GM18508 (cell line): ENCODE results near the gene LHX2.
"Not testable (repeated sequence)": the region's sequence is repeated elsewhere in the genome, so short reads cannot be mapped to it uniquely, and the experiment has no call there.

Experiments used
- ATAC-seq: cut with Tn5 transposase; IDR thresholded peaks from one replicate; pipeline ENCODE4 v1.9.1; 2021; ENCODE audit warnings: moderate number of reproducible peaks; ENCODE audit not compliant: insufficient read depth, unreplicated experiment

Gene LHX2, protein sequence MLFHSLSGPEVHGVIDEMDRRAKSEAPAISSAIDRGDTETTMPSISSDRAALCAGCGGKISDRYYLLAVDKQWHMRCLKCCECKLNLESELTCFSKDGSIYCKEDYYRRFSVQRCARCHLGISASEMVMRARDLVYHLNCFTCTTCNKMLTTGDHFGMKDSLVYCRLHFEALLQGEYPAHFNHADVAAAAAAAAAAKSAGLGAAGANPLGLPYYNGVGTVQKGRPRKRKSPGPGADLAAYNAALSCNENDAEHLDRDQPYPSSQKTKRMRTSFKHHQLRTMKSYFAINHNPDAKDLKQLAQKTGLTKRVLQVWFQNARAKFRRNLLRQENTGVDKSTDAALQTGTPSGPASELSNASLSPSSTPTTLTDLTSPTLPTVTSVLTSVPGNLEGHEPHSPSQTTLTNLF

DNA sequence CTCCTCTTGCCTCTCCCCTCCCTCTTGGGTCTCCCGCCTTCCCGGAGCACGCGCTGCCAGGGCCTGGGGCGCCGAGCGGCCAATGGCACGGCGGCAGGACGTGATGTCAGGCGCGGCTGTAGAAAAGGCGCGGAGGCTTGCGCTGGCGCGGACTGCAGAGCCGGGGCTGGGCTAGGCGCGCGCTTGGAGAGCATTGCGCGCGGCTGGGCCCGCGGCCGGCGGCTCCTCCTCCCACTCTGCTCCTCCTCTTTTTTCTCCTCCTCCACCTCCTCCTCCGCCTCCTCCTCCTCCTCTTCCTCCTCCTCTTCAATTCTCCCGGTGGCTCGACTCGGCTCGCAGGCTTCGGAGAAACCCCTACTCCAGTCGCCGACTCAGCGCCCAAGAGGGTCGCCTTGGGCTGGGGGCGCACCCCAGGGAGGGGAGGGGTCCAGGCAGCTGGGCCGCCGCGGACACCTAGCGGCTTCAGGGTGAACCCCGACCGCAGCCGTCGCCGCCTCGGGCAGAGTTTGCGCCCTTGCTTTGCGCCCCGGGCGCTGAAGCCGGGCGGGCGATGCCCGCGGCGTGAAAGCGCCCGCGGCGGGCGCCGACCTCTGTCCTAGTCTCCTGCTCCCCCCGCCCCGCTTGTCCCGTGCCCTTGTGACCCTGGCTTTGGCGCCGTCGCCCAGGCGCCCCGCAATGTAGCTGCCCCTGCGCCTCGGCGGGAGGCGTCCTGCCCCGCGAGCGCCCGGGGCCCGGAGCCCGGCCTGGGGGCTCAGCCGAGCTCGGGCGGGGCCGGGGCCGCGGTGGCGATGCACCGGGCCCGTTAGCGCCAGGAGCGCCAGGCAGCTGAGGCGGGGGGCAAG is at the start of gene LHX2:
Gene LHX2, plus strand, starts transcription at position 309 of the 842 bp plus-strand sequence. CDS start 581 bp downstream, outside the sequence.
- ATAC-seq: no peak

DNA sequence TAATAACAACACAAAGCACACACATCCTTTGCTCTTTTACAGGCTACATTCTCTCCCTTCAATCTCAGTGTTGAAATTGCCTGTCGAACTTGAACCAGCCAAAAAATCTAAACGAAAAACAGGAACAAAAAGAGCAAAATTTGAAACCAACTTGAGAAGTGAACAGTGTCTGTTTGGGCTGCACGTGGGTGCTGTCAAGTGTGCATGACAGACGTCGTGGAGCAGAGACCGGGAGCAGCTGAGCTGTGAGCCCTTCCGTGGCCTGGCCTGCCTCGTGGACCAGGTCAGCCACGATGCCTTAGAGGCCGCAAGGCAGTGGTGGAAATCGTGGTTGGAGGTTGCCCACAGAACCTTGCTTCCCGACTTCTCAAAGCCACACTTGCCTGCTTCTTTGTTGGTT is 46.8 kb upstream of the LHX2 start:
- ATAC-seq: no peak

DNA sequence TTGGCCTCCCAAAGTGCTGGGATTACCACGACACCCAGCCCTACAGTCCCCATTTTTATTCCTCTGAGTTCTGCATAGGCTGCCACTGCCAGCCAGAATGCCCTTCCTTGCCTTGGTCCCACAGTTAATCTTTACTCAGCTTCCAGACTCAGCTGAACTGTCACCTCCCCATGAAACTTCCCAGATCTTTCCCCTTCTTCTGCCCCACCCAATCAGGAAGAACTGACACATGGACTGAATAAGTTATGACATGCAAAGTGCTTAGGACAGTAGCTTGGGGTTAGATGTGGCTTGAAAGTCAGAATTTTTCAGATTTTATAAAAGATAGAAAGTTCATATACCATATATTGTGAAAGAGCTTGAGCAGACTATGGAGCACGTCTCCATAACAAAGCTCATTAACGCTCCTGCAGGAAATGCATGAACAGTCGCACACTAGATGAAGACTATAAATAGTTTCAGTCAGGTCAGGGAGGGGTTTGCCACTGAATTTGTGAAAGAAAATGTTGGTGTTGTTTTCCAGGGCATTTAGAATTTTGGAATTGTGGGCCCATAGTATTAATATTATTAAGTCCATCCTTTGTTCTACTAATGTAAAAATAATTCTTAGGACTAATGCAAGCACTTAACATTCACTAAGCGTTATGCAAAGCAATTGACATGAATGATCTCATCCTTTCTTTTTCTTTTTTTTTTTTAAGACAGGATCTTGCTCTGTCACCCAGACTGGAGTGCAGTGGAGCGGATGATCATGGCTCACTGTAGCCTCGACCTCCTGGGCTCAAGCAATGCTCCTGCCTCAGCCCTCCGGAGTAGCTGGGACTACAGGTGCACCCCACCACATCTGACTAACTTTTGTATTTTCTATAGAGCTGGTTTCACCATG is 45.5 kb upstream of the LHX2 start:
- ATAC-seq: no peak

DNA sequence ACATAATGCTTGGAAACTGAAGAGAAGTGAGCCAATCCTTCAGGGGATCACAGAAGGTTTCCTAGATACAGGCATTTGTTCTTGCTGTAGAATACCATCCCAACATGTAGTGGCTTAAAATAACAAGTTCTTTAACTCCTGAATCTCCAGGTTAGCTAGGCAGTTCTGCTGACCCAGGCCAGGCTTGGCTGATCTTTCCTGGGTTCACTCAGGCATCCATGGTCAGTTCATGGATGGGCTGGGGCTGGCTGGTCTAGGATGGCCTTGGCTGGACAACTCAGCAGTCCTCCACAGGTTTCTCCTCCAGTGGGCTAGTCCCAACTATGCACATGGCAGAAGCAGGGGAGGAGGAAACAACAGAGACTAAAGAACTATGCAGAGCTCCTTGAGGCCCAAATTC is 44.2 kb upstream of the LHX2 start:
- ATAC-seq: no peak

DNA sequence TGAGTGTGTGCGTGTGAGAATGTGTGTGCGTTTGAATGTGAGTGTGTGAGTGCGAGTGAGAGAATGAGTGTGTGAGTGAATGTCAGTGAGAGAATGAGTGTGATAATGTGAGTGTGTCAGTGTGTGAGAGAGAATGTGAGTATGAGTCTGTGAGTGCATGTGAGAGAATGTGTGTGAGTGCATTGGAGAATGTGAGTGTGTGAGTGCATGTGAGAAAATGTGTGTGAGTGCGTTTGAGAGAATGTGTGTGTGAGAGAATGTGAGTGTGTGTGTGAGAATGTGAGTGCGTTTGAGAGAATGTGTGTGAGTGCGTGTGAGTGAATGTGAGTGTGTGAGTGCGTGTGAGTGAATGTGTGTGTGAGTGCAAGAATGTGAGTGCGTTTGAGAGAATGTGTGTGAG is 39.0 kb upstream of the LHX2 start:
- ATAC-seq: no peak

DNA sequence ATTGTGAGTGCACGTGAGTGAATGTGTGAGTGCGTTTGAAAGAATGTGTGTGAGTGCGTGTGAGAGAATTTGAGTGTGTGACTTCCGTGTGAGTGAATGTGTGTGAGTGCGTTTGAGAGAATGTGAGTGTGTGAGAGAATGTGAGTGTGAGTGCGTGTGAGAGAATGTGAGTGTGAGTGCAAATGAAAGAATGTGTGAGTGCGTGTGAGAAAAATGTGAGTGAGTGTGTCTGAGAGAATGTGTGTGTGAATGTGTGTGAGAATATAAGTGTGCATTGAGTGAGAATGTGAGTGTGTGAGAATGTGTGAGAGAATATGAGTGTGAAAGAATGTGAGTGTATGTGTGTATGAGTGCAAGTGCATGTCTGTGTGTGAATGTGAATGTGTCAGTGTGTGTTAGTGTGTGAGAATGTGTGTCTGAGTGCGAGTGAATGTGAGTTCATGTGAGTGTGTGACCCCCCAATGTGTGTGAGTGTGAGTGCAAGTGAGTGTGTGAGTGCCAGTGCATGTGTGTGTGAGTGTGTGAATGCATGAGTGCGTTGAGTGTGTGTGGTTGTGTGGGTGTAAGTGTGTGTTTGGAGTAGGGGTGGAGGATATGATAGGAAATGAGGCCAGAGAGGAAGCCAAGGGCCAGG is 37.9 kb upstream of the LHX2 start:
- ATAC-seq: no peak

DNA sequence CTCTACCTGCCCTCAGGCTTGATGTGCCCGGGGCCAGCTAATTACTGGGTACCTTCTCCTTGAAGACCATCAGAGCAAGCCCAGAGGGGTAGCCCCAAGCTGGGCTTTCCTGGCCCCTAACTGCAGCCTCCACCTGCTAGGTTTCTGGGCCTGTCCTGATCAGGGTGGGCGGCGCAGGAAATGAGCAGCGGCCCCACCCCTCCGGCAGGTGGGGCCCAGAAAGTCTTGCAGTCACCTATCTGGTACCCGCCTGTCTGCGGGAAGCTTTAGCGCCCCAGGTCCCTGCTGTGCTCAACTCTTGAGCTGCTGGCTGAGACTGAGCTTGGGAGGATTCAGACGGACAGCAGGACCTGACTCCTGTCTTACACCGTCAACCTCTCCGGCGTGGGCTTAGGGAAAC is 37.1 kb upstream of the LHX2 start:
- ATAC-seq: no peak

DNA sequence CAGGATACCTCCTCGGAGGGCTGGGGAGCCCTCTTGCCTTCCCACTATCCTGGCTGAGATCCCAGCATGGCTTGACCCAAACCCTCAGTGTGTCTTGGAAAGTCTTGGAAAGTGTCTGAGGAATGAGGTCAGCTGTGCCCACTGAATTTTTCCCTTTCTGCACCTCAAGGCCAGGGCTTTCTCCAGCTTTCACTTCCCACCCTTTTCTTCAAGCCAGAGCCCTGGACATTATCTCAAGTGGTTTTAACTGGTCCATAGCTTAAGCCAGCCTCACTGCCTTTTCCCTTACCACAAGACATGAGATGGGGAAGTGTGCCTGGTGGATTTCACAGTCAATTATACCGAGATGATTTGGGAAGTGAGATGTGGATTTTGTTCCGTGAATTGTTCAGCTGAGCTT is 35.7 kb upstream of the LHX2 start:
- no peak for ATAC-seq

DNA sequence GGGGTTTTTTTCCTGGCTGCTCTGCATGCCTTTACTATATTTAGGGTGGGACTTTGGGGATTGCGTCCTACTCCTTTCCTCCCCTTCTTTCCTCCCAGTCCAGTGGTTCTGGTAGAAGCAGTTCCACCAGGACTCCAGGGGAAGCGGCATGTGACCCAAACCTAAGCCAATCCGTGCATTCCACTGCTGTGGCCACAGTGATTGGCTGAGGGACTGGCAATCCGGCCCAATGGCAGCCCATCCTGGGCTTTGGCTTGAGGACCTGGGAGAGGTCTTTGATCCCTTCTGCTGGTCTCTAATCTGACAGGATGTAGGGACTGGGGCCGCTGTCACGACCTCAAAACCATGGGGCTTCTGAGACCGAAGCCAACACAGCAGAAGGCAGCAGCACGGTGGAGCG is 35.0 kb upstream of the LHX2 start:
- not testable (repeated sequence) for ATAC-seq

DNA sequence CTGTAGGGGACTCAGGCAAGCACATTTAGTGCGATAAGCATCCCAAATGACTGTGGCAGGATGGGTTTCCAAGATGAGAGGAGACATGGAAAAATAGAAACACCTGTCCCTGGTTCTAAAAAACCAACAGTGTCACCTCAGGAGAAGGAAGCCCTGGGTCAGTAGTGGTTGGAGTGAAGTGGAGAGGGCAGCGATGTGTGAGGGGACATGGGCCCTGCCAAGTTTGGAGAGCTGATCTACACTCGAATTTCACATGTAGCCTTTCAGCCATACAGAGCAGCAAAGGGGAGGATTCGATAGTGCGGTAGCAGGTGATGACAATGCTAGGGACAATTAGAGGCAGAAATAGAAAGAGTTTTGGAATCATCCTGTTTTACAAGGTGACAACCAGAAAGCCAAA is 32.6 kb upstream of the LHX2 start:
- no peak for ATAC-seq

DNA sequence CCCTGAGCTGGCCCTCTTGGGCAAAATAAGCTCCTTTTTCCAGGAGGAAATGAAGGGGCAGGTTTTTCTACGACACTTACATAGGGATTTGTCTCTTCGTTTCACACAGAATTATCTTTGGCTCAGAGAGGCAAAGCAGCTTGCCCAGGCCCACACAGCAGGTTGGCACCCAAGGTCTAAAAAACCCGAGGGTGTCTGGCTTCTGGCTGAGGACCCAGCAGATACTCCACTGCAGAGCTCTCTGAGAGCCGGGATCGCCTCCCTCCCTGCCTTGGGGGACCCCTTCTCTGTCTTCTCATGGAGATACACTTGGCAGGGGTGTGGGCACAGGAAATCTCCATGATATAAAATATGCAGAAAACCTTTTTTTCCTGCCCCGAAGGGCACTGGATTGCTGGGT is 29.0 kb upstream of the LHX2 start:
- ATAC-seq: no peak

DNA sequence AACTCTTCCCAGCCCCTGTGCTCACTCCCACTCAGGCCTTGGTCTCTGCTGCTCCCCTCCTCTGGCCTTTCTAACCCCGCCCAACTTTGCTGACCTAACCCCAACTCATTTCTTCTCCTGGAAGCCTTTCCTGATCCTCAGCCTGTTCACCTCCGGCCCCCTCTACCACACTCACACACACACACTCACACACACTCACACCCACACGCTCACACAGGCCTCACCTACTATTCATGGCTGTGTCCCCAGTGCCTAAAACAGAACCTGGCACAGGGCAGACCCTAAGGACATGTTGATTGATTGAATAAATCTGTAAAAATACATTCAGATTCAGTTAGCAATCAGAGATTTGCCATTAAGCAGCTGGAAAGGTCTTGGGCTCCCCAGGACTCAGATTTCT is 28.5 kb upstream of the LHX2 start:
- ATAC-seq: no peak

DNA sequence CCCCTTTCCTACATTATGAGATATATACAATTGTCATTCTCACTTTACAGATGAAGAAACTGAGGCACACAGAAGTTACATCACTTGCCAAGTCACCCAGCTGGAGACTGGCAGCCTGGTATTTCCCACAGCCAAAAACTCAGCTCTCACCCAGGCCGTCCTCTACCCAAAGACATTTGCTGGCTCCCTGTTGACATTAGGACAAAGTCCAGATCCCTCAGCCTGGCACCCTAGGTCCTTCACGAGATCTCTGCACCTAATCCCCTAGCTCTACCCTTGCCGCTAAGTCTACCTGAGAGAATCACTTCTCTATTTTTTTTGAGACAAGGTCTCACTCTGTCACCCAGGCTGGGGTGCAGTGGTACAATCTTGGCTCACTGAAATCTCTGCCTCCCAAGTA is 26.8 kb upstream of the LHX2 start:
- ATAC-seq: no peak

DNA sequence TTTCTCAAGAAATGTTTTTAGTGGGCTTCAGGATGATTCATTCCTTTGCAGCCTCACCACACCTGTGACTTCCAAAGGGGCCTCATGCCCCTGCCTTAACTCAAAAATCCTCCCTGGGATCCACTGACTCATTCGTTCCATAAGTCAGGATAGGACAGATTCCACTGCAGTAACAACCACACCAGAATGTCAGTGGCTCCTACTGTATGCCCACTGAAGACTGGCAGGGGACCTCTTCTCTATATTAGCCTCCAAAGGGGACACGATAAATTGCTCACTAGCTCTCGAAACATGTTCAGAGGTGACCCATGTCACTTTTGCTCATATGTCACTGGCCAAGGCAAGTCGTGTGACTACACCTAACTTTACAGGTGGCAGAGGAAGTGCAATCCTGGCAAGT is 25.7 kb upstream of the LHX2 start:
- no peak for ATAC-seq

DNA sequence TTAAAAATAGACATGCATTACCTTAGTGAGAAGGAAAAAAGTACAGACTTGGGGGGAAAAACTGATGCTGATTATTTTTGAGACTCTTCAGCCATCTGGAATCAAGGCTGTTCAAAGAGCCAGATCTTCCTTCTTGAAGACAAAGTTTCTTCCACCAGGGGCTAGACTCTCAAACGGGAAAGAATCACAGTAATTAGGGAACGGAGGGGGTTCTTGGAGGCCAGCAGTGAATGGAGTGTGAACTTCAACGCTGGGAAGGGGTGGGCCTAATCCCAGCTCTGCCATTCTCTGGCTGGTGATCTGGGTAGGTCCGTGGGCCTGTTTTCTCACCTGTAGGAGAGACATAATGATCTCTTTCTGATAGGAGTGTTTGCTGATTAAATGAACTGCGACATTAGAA is 21.1 kb upstream of the LHX2 start:
- ATAC-seq: no peak

DNA sequence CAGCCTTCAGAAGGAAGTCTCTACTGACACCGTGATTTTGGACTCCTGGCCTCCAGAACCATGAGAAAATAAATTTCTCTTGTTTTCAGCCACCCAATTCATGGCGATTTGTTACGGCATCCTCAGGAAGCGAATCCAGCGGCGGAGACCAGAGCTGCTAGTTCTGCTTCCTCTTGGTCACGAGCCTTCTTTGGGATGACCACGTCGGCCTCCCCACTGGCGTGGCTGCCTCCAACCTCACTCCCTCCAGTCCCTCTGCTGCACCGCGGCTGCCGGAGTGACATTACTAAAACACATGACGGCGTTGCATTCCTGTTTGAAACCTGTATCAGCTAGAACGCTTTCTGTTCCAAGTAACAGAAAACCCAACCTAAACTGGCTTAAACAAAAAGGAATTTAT is 18.9 kb upstream of the LHX2 start:
- ATAC-seq: not testable (repeated sequence)

DNA sequence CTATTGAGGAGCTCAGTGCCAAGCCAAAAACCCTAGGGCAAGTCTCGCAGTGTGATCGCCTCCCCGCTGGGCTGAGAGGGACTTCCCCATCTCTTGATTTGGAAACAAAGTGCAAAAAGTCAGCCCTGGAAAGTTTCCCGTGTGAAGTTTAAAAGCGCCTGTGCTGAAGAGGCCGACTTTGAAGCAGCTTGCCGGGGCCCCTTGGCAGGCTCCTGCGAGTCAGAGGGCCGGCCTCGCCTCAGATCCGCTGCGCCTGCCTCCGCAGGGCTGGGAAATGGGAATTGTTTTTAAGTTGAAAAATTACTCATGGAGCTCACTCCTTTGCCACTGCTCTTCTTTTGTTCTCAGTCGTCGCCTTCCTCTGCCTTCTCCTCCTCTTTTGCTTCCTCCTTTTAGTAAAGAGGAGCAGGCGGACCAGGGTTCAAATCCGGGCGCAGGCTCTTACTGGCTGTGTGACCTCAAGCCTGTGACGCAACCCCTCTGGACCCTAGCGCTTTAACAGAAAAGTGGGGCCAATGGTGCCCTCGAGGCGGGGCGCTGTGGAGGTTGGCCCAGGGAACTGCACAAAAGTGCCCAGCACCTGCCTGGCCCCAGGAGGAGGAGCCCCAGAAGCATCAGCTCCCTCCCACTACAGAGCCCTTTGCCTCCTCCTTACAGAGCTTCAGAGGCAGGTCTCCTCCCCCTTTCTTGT is 14.7 kb upstream of the LHX2 start:
- no peak for ATAC-seq

DNA sequence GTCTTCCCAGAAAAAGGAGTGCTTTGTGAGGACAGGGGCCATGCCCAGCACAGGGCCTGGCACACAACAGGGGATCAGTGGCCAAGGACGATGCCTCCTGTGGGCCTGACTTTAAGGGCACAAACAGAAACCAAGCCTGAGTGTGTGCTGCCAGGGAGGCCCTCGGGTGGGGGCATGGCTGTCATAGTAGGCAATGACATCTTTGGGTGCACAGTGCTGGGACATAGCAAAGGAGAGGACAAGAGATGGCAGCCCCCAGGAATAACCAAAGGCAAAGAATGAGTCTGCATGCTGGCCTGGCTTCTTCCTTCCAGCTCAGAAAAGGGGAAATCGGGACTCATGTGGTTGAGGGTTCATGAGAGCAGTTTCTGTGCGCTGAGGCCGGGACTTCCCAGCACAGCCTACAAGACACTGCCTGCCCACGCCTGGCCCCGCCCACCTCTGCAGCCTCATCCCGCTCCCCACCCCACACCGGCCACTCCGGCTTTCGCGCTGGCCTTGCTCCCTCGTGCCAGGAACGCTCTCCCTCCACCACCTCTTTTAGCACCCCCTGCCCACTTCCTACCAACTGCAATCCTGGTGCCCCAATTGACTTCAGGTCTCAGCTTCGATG is 13.8 kb upstream of the LHX2 start:
- no peak for ATAC-seq

DNA sequence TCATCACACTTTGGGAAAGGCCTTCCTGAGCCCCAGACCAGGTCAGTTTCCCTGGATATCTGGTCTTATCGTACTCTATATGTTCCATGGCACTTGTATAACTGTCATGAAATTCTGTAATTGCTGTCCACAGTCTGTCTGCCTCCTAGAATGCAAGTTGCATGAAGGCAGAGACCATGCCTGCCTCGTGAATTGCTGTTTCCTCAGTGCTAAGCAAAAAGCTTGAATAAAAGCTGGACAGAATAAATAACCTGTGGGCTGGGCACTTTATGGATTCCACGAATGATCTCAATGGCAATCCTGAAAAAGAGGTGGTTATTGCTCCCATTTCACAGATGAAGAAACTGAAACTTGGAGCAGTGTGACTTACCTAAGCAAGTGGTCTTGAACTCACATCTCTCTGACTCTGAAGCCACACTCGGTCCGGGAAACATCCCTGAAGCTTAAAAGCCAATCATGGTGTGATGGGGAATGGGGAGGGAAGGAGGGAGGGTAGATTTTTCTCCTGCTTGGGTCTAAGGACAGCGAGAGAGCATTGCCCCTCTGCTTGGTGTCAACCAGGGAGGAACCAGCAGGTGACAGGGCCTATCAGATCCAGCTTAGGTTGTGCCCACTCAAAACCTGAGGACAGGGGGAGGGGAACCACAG is 13.2 kb upstream of the LHX2 start:
- no peak for ATAC-seq
